IgD-negative memory B cell (primary cell): ENCODE results near the gene CDAN1. TPM values are rescaled to one million over a fixed set of nuclear protein-coding genes. Genes with fewer than 3 reads are reported as not detected.
A peak's percentile ranks its signal among the peaks of the same experiment; 100 is the strongest.

Experiments
- H3K27ac Mint-ChIP-seq, 3 donors: one replicate each; pipeline ENCODE4 v1.8.0; 2020 to 2022; ENCODE audit warnings: mild to moderate bottlenecking in 3 of 3, mixed read lengths in 3 of 3, moderate library complexity in 1 of 3
- H3K27me3 Mint-ChIP-seq: one replicate; pipeline ENCODE4 v1.8.0; 2021; ENCODE audit warnings: mixed read lengths
- H3K36me3 Mint-ChIP-seq: one replicate; pipeline ENCODE4 v1.8.0; 2020; ENCODE audit warnings: mild to moderate bottlenecking, mixed read lengths
- H3K4me1 Mint-ChIP-seq, 3 donors: one replicate each; pipeline ENCODE4 v1.8.0; 2020 to 2022; ENCODE audit warnings: mixed read lengths in 3 of 3, mild to moderate bottlenecking in 1 of 3
- H3K4me3 Mint-ChIP-seq, 4 donors: one replicate each; pipeline ENCODE4 v1.8.0; 2020 to 2022; ENCODE audit warnings: mild to moderate bottlenecking in 4 of 4, mixed read lengths in 4 of 4, moderate library complexity in 3 of 4
- H3K9me3 Mint-ChIP-seq, 3 donors: one replicate each; pipeline ENCODE4 v1.8.0; 2020 to 2021; ENCODE audit warnings: mixed read lengths in 3 of 3, mild to moderate bottlenecking in 1 of 3
- polyA plus RNA-seq: library from polyadenylated mRNA; unstranded; fragments of 300-500 nt; fragmentation: Illumina TruSeq; gene quantifications from one replicate; pipeline ENCODE4 v1.2.3, GENCODE V29; 2021

The CDAN1 gene
- polyA plus RNA-seq, 1 donor from 2014 or later = 10.4 TPM

DNA sequence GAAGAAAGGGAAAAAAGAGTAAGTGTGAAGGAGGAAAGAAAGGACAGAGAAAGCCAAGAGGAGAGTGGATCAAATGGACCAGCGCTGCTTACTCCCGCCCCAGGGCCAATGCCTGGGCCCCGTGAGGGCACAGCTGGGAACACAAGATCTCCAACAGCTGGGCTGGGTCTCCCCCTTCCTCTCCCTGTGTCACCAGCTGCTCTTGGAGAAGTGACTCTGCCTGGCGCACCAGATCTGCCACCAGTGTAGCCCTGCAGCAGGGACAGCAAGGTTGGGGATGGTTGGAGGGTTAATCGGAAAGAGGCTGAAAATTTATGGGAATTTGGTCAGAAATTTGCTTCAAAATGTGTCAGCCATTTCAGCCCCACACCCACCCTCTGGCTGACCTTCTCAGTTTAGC lies 8.4 kb downstream of the CDAN1 start:
- no peaks in the 10 kb centered on the region for H3K9me3 Mint-ChIP-seq
- H3K4me1 Mint-ChIP-seq = no peaks in the 10 kb centered on the region
- no peaks in the 10 kb centered on the region for H3K27me3 Mint-ChIP-seq
- no peak overlapping the region for H3K27ac Mint-ChIP-seq
- no peak overlapping the region for H3K4me3 Mint-ChIP-seq
- peaks cover 2% of the 10 kb centered on the region for H3K36me3 Mint-ChIP-seq

DNA sequence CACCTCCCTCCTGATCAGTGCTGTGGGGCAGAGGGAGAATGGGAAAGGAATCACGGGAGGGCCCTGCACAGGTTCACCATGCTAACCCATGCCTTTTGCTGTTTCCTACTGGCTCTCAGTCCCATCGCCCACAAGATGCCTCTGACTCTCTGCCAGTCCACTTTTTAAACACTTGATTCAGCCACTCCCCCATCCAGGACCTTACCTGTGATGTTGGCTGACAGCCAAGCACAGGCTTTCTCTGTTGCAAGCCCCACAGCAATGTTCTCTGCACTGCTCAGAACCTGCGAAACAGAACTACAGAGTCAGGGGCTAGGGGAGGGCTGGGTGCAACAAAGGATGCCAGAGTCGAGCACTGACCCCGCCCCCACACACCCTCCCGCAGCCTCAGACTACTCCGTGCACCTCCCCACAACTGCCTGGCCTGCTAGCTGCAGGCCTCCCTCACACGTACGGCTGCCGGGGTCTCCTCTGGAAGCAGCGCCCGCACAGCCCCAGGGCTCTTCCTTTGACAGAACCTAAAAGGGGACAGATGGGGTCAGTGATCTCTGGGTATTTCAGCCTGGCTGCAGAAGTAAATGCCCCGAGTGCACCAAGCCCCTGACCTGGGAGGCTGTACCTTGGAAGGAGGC lies 9.1 kb downstream of the CDAN1 start:
- peaks cover 2% of the 10 kb centered on the region for H3K36me3 Mint-ChIP-seq
- no peaks in the 10 kb centered on the region for H3K27me3 Mint-ChIP-seq
- H3K9me3 Mint-ChIP-seq = no peaks in the 10 kb centered on the region
- H3K4me1 Mint-ChIP-seq = no peaks in the 10 kb centered on the region
- H3K4me3 Mint-ChIP-seq = no peak overlapping the region
- H3K27ac Mint-ChIP-seq = peak overlapping the region in 1 of 3 donors; percentile 67

DNA sequence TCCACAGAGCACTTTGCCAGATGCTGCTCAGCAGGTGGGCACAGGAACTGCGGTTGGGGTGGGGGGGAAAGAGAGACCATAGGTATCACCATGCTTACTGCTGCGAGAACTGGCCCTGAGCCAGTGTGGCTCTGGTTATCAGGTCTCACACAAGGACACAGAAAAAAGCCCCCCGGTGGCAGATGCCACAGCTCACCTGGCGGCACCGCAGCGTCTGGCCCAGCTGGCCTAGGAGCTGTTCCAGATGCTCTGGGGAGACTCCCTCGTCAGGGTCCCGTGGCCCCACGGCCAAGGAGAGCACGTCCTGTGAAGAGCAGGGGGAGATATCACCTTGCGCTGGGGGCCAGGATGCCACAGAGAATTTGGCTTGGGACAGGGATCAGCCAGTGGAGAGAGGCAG lies 10.8 kb downstream of the CDAN1 start:
- Mint-ChIP-seq H3K4me1 (no peaks in the 10 kb centered on the region), H3K27ac (no peak overlapping the region), H3K9me3 (no peaks in the 10 kb centered on the region)

GRCh38 chr15:42725331-42725903 lies 11.5 kb downstream of the CDAN1 start:
- peaks cover 2% of the 10 kb centered on the region for H3K36me3 Mint-ChIP-seq

More for the DNA sequence above, 10.8 kb downstream of the CDAN1 start:
- Mint-ChIP-seq H3K4me3 (no peak overlapping the region), H3K36me3 (peaks cover 2% of the 10 kb centered on the region), H3K27me3 (no peaks in the 10 kb centered on the region)

DNA sequence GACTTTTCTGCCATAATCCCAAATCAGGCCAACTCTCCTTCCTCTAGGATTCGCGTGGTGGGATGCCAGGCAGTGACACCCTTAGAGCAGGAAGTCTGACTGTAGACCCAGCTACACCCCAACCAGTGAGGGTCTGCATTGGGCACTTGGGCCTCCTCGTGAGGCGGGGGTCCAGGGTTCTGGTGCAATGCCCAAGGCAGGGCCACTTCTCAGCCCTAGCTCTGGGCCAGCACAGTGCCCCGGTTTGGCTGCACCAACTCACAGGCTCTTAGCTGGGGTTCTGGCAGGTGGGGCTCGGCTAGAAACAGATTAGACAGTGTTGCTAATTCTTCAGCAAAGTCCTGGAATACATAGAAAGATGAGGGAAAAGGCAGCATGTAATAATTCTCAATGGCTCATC lies 12.7 kb downstream of the CDAN1 start:
- Mint-ChIP-seq H3K36me3 (peaks cover 3% of the 10 kb centered on the region), H3K4me1 (no peaks in the 10 kb centered on the region), H3K27ac (peak overlapping the region in 1 of 3 donors; percentile 39), H3K27me3 (no peaks in the 10 kb centered on the region), H3K4me3 (no peak overlapping the region), H3K9me3 (no peaks in the 10 kb centered on the region)

More at GRCh38 chr15:42725331-42725903, 11.5 kb downstream of the CDAN1 start:
- no peaks in the 10 kb centered on the region for H3K27me3 Mint-ChIP-seq
- no peak overlapping the region for H3K27ac Mint-ChIP-seq
- H3K4me1 Mint-ChIP-seq = no peaks in the 10 kb centered on the region
- no peaks in the 10 kb centered on the region for H3K9me3 Mint-ChIP-seq
- no peak overlapping the region for H3K4me3 Mint-ChIP-seq

GRCh38 chr15:42723068-42723467 lies 13.9 kb downstream of the CDAN1 start:
- H3K9me3 Mint-ChIP-seq = no peaks in the 10 kb centered on the region
- H3K36me3 Mint-ChIP-seq = peaks cover 1% of the 10 kb centered on the region
- H3K27ac Mint-ChIP-seq = no peak overlapping the region
- H3K4me1 Mint-ChIP-seq = no peaks in the 10 kb centered on the region
- H3K4me3 Mint-ChIP-seq = no peak overlapping the region
- no peaks in the 10 kb centered on the region for H3K27me3 Mint-ChIP-seq

DNA sequence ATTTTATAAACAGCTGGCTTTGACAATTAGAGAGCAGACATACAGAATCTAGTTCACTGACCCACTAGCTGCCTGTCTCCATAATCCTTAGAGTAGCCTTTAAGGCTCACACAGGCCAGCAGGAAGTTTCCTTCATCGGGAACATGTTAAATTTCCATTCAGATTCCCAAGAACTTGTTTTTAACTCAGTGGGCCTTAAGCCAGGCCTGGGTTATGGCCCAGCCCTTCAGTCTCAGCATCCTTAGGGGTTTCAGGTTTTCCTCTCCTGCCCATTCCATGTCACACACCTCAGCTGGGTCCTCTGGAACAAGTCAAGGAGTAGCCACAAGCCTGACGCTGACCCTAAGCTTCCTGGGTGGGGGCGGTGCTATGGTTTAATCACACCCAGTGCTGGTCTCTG lies 15.0 kb downstream of the CDAN1 start:
- Mint-ChIP-seq H3K4me1 (no peaks in the 10 kb centered on the region), H3K36me3 (peaks cover 1% of the 10 kb centered on the region), H3K27ac (no peak overlapping the region), H3K9me3 (no peaks in the 10 kb centered on the region), H3K4me3 (no peak overlapping the region), H3K27me3 (no peaks in the 10 kb centered on the region)

DNA sequence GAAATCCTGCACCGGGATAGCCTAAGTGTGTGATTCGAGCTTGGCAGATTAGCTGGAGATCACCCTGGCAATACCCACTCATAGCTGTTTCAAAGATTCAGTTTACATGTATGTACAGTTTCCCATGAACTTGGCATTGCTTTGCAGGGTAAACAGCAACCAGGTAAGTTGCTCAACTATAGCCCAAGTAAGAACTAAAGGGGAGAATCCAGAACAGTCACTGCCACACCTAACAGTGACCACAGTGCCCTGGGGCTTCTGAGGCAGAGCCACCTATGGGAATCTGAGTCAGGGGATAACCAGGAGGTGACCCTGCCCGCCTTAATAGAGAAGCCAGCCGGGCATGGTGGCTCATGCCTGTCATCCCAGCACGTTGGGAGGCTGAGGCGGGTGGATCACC lies 15.9 kb downstream of the CDAN1 start:
- H3K4me3 Mint-ChIP-seq = no peak overlapping the region
- H3K36me3 Mint-ChIP-seq = peaks cover 1% of the 10 kb centered on the region
- H3K4me1 Mint-ChIP-seq = no peaks in the 10 kb centered on the region
- H3K27ac Mint-ChIP-seq = no peak overlapping the region
- no peaks in the 10 kb centered on the region for H3K27me3 Mint-ChIP-seq
- H3K9me3 Mint-ChIP-seq = no peaks in the 10 kb centered on the region

DNA sequence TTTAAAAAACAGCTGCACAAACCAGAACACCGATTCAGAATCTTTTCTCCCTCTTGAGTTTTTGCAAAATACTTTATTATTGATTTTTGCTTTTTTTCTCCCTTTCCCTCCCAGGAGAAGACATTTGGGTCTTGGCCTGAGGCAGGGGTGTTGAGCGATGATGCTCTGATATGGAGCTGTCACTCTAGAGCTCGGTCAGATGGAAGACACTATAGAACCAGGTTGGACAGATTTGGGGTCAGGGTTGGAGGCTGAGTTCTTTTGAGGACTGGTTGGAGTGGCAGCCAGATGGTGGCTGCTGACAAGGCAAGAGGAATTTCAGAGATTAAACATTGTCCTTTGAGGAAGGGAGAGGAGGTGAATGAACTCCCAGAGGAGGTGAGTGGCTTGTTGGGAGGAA lies 16.9 kb downstream of the CDAN1 start:
- Mint-ChIP-seq H3K9me3 (no peaks in the 10 kb centered on the region), H3K27ac (peak overlapping the region in 1 of 3 donors; percentile 69), H3K36me3 (peaks cover 1% of the 10 kb centered on the region), H3K27me3 (no peaks in the 10 kb centered on the region), H3K4me3 (no peak overlapping the region), H3K4me1 (peaks cover 0 to 1% (median 0%) of the 10 kb centered on the region in 3 donors)

- no peak overlapping the region for H3K4me3 Mint-ChIP-seq
- H3K9me3 Mint-ChIP-seq = no peaks in the 10 kb centered on the region
- H3K36me3 Mint-ChIP-seq = peaks cover 1% of the 10 kb centered on the region
- H3K27ac Mint-ChIP-seq = no peak overlapping the region
- peaks cover 0 to 1% (median 0%) of the 10 kb centered on the region in 3 donors for H3K4me1 Mint-ChIP-seq
- no peaks in the 10 kb centered on the region for H3K27me3 Mint-ChIP-seq
These were observed 17.9 kb downstream of the CDAN1 start for GRCh38 chr15:42719043-42719442.

DNA sequence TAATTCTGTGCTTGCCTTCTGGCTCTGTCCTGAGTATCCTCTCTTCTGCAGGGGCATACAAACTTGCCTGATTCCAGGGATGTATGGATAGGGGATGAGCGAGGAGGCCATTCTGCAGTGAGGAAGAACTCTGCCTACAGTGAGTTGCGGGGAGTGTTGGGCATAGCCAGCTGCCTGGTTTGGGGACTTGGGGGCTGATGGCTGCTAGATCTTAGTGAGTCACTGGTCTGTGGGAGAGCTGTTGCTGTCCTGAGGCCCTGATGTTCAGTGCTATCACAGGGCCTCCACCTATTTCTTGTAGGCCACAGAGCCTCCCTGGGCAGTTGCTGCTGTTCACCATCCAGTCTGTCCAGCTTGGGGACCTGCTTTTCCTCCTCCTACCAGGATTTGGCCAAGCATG lies 20.3 kb downstream of the CDAN1 start:
- Mint-ChIP-seq H3K9me3 (no peaks in the 10 kb centered on the region), H3K36me3 (peaks cover 1% of the 10 kb centered on the region), H3K4me1 (peaks cover 0 to 1% (median 0%) of the 10 kb centered on the region in 3 donors), H3K27ac (peak overlapping the region in 1 of 3 donors; percentile 83), H3K4me3 (no peak overlapping the region), H3K27me3 (no peaks in the 10 kb centered on the region)

DNA sequence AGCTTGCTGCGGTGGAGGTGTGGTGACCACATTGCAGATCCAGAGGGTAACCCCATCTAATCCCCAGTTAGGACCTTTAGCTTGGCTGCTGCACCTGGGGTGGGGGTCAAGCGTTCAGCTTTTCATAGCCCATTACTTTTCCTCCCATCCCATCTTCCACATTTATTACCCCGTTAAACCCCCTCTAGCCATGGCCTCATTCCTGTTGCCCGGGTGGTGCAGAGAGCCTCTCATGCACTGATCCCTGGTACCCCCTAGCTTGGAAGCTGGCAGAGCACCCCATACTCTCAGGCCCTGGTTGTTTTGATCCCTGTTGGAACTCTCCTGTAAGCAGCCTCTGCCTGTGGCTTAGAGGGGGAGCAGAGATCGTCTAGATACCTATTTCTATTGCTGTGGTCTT lies 20.8 kb downstream of the CDAN1 start:
- H3K27ac Mint-ChIP-seq = no peak overlapping the region
- no peaks in the 10 kb centered on the region for H3K9me3 Mint-ChIP-seq
- H3K4me3 Mint-ChIP-seq = no peak overlapping the region
- no peaks in the 10 kb centered on the region for H3K27me3 Mint-ChIP-seq
- H3K36me3 Mint-ChIP-seq = peaks cover 1% of the 10 kb centered on the region
- peaks cover 0 to 1% (median 0%) of the 10 kb centered on the region in 3 donors for H3K4me1 Mint-ChIP-seq

GRCh38 chr15:42712584-42712983 lies 24.3 kb downstream of the CDAN1 start:
- Mint-ChIP-seq H3K27me3 (no peaks in the 10 kb centered on the region), H3K9me3 (no peaks in the 10 kb centered on the region), H3K4me3 (no peak overlapping the region), H3K4me1 (peaks cover 0 to 1% (median 0%) of the 10 kb centered on the region in 3 donors), H3K27ac (no peak overlapping the region), H3K36me3 (peaks cover 2% of the 10 kb centered on the region)

- H3K4me1 Mint-ChIP-seq = peaks cover 0 to 1% (median 0%) of the 10 kb centered on the region in 3 donors
- H3K9me3 Mint-ChIP-seq = no peaks in the 10 kb centered on the region
- H3K27me3 Mint-ChIP-seq = no peaks in the 10 kb centered on the region
- peaks cover 2% of the 10 kb centered on the region for H3K36me3 Mint-ChIP-seq
- no peak overlapping the region for H3K4me3 Mint-ChIP-seq
- H3K27ac Mint-ChIP-seq = no peak overlapping the region
These were observed 25.2 kb downstream of the CDAN1 start for GRCh38 chr15:42711746-42712145.

DNA sequence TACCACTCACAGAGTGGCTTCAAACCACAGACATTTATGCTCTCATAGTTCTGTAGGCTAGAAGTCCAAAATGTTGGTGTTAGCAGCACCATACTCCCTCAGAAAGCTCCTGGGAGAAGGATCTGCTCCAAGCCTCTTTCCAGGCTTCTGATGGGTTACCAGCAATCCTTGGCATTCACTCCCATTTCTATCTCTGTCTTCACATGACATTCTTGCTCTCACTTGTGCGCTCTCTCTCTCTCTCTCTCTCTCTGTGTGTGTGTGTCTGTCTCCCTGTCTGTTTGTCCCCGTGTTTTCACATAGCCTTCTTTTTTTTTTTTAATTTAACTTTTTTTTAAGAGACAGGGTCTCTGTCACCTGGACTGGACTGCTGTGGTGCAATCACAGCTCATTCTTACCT lies 26.3 kb downstream of the CDAN1 start:
- H3K9me3 Mint-ChIP-seq = no peaks in the 10 kb centered on the region
- peaks cover 0 to under 1% (median 0%) of the 10 kb centered on the region in 3 donors for H3K4me1 Mint-ChIP-seq
- H3K27ac Mint-ChIP-seq = peak overlapping the region in 1 of 3 donors; percentile 54
- H3K27me3 Mint-ChIP-seq = no peaks in the 10 kb centered on the region
- peaks cover 2% of the 10 kb centered on the region for H3K36me3 Mint-ChIP-seq
- no peak overlapping the region for H3K4me3 Mint-ChIP-seq

- no peaks in the 10 kb centered on the region for H3K9me3 Mint-ChIP-seq
- no peaks in the 10 kb centered on the region for H3K27me3 Mint-ChIP-seq
- no peaks in the 10 kb centered on the region for H3K4me1 Mint-ChIP-seq
- no peak overlapping the region for H3K27ac Mint-ChIP-seq
- no peak overlapping the region for H3K4me3 Mint-ChIP-seq
- peaks cover 3% of the 10 kb centered on the region for H3K36me3 Mint-ChIP-seq
These were observed 28.9 kb downstream of the CDAN1 start for GRCh38 chr15:42707873-42708544.
